Osteocyte (in vitro differentiated cells): ENCODE results near the gene RIPK4. TPM values are rescaled to one million over a fixed set of nuclear protein-coding genes. Genes with fewer than 3 reads are reported as not detected.

Experiments used
- DNase-seq: peaks from one replicate; pipeline ENCODE4 v3.0.0; 2021; ENCODE audit warnings: mixed read lengths; ENCODE audit not compliant: unreplicated experiment; ENCODE audit errors: extremely low spot score
- H3K27ac Mint-ChIP-seq: one replicate; pipeline ENCODE4 v1.8.0; 2021; ENCODE audit warnings: mild to moderate bottlenecking, mixed read lengths; ENCODE audit not compliant: unreplicated experiment
- H3K27me3 Mint-ChIP-seq: one replicate; pipeline ENCODE4 v1.8.0; 2021; ENCODE audit warnings: mixed read lengths; ENCODE audit not compliant: unreplicated experiment
- H3K36me3 Mint-ChIP-seq: one replicate; pipeline ENCODE4 v1.8.0; 2021; ENCODE audit warnings: mixed read lengths; ENCODE audit not compliant: unreplicated experiment
- H3K4me1 Mint-ChIP-seq: one replicate; pipeline ENCODE4 v1.8.0; 2021; ENCODE audit warnings: mixed read lengths; ENCODE audit not compliant: unreplicated experiment
- H3K4me3 Mint-ChIP-seq: one replicate; pipeline ENCODE4 v1.8.0; 2021; ENCODE audit warnings: mild to moderate bottlenecking, moderate library complexity, mixed read lengths; ENCODE audit not compliant: unreplicated experiment
- H3K9me3 Mint-ChIP-seq: one replicate; pipeline ENCODE4 v1.8.0; 2021; ENCODE audit warnings: mixed read lengths; ENCODE audit not compliant: unreplicated experiment
- CTCF ChIP-seq: fragments of 200-600 bp; sonication (generic); IDR thresholded peaks from 2 replicates; pipeline ENCODE4 v1.5.0; 2021; ENCODE audit warnings: antibody characterized with exemption, mild to moderate bottlenecking, moderate library complexity
- total RNA-seq: library from RNA; stranded (reverse); gene quantifications from 2 replicates; pipeline ENCODE4 v1.2.1, GENCODE V29; 2021

Gene RIPK4
- total RNA-seq, 1 donor from 2014 or later, result 2.4 TPM

- H3K4me3 Mint-ChIP-seq, result no peak overlapping the region
- DNase-seq, result no peak
- peaks cover 17% of the 10 kb centered on the region for H3K9me3 Mint-ChIP-seq
- no peaks in the 10 kb centered on the region for H3K27me3 Mint-ChIP-seq
- H3K4me1 Mint-ChIP-seq, result no peaks in the 10 kb centered on the region
- TF ChIP-seq CTCF, result no peak
- peaks cover 25% of the 10 kb centered on the region for H3K36me3 Mint-ChIP-seq
- H3K27ac Mint-ChIP-seq, result no peak overlapping the region
Measured at GRCh38 chr21:41740604-41741252, 26.1 kb downstream of the RIPK4 start.

GRCh38 chr21:41739936-41740335 lies 26.9 kb downstream of the RIPK4 start:
- Mint-ChIP-seq H3K27me3 (no peaks in the 10 kb centered on the region), H3K4me1 (no peaks in the 10 kb centered on the region), H3K36me3 (peaks cover 25% of the 10 kb centered on the region), H3K4me3 (no peak overlapping the region), H3K27ac (no peak overlapping the region), H3K9me3 (peaks cover 17% of the 10 kb centered on the region)
- no peak for TF ChIP-seq CTCF
- DNase-seq, result no peak

- DNase-seq, result no peak
- no peak overlapping the region for H3K4me3 Mint-ChIP-seq
- no peaks in the 10 kb centered on the region for H3K27me3 Mint-ChIP-seq
- no peak for TF ChIP-seq CTCF
- no peak overlapping the region for H3K27ac Mint-ChIP-seq
- peaks cover 25% of the 10 kb centered on the region for H3K36me3 Mint-ChIP-seq
- H3K9me3 Mint-ChIP-seq, result peaks cover 17% of the 10 kb centered on the region
- H3K4me1 Mint-ChIP-seq, result no peaks in the 10 kb centered on the region
Measured at GRCh38 chr21:41739011-41739410, 27.8 kb downstream of the RIPK4 start.

- Mint-ChIP-seq H3K4me3 (no peak overlapping the region), H3K27ac (no peak overlapping the region), H3K4me1 (no peaks in the 10 kb centered on the region), H3K27me3 (peaks cover 4% of the 10 kb centered on the region), H3K36me3 (peaks cover 23% of the 10 kb centered on the region), H3K9me3 (peaks cover 19% of the 10 kb centered on the region)
- no peak for TF ChIP-seq CTCF
- no peak for DNase-seq
Measured at GRCh38 chr21:41737651-41738324, 29.1 kb downstream of the RIPK4 start.

- Mint-ChIP-seq H3K27ac (no peak overlapping the region), H3K36me3 (peaks cover 29% of the 10 kb centered on the region), H3K4me3 (no peak overlapping the region), H3K27me3 (peaks cover 14% of the 10 kb centered on the region), H3K9me3 (peaks cover 32% of the 10 kb centered on the region), H3K4me1 (no peaks in the 10 kb centered on the region)
- DNase-seq, result no peak
- no peak for TF ChIP-seq CTCF
Measured at GRCh38 chr21:41736423-41736822, 30.4 kb downstream of the RIPK4 start.
